Middle frontal gyrus (tissue), 1 donor: ENCODE data around the gene MEGF6.

ENCODE experiments used
- DNase-seq: peaks from one replicate; pipeline ENCODE4 v3.0.0-alpha.2; 2015; ENCODE audit warnings: low spot score; ENCODE audit errors: extremely low spot score

Gene MEGF6

DNA sequence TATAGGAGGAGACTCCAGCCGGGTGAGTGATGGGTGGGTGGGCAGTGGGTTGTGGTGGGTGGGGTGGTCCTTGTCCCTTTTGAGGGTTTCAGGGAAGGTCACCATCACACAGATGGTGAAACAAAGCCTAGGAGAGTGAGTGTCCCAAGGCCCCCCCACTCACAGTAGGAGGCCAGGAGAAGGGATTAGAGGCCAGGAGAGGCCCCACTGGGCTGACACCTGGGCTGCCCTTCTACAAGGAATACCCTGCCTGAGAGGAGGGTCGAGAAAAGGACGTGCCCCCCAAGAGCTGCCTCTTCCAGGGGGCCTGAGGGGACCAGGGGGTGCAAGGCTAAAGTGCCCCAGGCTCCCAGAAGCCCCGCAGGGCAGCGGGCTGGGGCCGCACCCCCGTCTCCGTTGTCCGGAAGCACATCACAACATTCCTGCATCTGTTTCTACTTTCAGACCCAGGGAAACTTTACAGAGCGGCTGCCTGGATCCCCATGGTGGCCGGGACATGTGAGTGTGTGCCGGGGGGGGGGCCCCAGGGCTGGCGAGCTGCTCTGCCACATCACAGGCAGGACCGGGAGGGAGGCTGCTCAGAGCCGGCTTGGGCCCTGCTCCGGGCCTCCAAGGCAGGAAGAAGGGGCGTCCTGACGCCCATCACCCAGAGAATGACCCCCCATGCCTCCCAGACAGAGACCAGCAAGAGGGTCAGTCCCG lies 88.6 kb downstream of the MEGF6 start:
- DNase-seq, result no peak

DNA sequence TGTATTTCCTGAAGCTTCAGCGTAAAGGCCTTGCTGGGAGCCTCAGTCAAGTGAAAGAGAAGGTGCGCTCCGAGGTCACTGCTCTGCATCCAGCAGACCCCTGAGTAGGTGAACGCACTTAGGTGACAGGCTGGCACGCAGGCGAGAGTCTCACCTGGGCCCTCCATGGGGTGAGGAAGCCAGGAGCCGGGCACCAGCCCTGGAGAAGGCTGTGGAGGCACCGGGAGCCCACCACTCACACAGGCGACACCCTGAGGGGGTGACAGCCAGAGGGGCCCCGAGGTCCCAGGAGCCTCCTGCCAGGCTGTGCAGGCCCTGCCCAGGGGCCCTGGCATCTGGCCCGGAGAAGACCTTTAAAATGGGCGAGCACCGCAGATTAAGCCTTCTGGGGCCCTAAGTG lies 89.2 kb downstream of the MEGF6 start:
- no peak for DNase-seq

DNA sequence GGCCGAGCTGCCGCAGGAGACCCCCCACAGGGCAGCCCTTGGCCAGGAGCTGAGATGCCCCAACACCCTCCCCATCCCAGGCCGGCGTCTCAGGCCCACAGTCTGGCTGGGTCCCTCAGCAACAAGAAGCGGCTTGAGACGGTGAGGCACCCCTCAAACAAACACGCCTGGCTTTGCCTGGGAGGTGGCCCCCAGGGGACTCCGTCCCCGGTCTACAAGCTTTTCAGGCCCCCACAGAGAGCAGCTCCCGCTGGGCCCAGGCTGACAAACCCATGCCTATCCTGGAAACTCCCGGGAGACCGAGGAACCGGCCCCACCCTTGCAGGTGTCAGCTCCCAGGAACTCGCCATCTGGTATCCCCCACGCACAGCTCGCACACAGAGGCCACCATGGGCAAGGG lies 89.9 kb downstream of the MEGF6 start:
- DNase-seq, result no peak

DNA sequence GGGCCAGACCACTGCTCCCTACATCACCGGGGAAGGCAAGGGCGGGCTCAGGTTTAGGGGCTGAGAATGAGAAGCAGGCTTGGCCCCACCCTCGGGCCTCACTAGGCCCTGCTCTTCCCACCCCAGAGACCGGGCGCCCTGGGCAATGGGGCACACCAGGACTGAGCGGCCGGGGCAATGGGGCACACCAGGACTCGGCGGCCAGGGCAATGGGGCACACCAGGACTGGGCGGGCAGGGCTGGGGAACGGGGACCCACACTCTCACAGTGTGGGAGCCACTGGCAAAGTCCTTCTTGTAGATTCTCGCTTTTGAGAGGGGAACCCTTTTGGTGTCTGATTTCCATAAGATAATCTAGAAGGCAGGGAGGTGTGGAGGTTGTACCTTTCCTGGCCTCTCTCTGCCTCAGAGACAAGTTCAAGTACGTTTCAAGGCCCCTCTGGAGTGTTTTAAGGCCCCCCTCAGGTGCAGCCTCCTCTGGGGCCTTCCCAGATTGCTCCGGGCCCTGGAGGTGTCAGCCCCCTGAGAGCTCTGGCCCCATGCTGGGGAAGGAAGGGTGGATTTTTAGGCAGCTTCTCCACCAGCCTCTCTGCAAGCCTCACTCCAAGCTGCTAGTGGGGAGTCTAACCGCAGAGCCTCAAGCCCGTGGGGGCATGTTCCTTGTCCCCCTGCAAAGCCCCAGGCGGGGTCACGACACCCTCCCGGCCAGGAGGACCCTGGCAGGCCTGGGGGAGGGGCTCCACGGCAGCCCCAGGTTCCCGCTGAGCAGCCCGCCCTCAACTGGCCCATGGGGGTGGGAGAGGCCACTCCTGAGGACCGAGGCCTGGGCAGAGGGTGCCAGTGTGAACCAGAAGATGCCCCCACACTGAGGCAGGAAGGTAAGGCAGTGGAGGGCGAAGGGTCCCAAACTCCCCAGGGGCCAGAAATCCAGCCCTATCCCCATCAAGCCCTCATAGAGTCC lies 90.6 kb downstream of the MEGF6 start:
- DNase-seq, result no peak

DNA sequence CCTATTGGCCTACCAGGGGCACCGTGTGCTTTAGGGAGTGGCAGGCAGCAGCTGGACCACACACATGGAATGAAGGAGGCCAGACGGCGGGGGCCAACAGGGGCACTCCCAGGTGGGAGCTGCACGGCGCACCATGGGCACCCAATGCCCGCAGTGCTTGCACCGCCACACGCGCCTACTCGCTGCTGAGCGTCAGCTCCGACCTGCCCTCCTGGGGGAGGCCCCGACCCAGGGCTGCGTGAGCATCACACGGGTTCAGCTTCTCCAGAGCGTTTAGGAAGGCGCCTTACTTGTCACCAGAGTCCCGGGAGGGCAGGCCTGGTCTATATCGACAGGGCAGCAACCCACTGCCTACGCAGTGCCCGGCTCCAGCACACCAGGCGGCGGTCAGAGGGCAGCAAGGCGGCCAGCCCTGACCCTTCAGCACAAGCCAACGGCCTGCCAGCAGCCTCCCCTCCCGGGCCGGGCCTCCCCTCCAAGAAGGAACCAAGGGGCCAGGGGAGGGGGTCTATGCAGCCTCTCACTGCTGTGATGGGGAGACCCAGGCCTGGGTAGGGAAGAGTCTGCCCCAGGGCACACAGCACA lies 91.9 kb downstream of the MEGF6 start:
- DNase-seq, result no peak

DNA sequence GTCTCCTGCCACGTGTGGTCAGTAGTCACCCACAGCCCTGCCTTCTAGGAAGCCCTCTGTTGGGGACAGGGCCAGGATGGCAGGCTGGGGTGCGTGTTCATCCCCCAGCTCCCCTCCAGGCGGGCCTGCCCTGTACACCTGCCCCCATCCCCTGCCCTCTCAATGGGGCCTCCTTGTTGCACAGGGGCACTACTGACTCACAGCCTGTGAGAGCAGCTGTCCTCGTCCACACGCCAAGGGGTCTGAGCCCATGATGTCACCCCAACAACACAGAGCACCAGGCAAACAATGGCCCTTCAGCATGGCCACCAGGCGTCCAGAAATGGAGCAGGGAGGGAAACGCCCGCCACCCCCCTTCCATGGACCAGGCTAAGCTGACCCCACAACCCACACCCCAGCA lies 92.6 kb downstream of the MEGF6 start:
- no peak for DNase-seq

DNA sequence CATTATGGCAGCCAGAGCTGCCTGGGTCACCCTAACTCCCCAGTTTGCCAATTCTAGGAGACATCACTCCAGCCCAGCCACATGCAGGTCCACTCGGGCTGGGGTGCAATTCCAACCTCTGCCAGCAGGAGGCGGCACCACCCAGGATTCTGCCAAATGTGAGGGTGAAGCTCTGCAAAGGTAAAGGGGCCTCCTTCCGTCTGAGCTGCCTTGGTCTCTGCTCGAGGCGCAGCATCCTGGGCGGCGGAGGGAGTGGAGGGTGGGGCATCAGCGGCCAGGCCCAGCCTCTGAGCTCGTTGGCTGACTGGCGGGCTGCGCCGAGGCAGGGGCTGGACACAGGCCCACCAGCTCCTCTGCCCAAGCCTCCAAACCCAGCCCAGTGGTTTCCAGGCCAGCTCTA lies 93.1 kb downstream of the MEGF6 start:
- no peak for DNase-seq

DNA sequence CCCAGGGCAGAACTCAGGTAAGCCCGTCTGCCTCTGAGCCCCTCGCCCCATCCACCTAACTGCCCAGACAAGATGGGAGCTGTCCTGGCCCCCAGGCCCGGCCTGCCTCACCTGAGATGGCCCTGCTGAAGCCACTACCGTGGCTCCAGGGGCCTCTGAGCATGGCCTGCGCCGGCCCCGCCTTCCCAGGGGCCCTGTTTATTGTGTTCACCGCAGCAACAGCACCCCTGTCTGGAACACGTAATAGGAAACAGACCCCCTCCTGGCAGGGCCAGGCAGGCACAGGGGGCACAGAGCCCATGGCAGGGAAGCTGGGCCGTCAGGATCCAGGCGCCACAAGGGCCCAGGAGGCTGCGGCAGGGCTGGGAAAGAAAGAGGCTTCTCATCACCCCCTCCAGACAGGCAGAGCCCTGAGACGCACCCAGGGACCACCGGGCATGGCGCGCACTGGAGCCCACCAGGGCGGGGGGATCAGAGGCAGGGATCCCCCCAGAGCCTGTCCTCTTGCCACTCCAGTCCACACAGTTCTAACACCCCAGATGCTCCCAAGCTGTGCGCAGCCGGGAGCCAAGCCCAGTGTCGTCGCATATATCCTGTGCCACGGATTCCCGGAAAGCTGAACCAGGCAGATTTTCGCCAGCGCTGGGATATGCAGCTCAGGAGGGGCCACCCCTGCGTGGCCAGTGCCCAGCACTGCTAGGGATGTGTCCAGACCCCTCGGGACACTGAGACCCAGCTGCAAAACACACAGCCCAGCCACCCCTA lies 94.2 kb downstream of the MEGF6 start:
- DNase-seq, result no peak

DNA sequence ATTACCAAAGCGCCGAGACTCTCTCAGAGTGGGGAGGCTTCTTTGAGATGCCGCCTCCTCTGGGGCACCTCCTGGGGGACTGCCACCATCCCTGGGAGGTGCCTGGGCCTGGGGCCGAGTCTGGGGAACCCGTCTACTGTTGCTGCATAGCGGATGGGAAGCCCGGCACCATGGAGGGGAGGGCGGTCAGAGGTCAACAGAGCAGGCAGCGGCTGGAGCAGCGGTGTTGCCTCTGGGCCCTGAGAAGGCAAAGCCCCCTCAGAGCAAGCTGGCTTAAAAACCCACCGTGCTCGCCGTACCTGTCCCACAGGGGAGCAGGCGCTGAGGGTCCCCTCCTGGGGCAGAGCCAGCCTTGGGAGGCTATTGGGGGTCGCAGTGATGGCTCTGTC lies 94.8 kb downstream of the MEGF6 start:
- no peak for DNase-seq

DNA sequence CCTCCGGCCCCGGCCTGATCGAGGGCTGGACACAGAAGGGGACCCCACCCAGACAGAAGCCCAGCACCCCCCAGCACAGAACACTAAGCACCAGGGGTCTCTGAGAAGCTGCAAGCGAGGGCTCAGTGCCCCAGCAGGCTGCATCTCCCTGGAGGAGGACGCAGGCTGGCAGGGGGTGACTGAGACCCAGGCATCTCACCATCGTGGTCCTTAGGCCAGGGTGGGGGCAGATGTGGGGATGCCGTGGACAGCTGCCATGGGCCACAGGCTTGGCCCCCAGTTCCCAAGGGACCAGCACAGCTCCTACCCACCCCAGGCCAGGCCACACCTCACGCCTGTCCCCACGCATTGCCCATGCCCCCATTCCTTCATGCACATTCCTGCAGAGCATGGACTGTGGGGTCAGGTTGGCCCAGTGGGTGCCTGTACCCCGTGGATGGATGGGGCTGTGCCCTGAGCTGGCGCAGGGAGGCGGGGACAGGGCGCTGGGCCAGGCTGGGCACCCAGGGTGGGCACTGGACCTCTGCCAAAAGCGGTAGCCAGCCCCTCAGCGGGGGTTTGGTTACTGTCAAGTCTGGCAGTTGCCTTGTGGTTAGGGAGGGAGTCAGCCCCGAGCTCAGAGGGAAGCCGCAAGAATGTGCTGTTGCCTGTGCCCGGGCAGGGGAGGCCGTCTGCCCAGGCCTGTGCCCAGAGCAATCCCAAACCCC lies 95.4 kb downstream of the MEGF6 start:
- no peak for DNase-seq

DNA sequence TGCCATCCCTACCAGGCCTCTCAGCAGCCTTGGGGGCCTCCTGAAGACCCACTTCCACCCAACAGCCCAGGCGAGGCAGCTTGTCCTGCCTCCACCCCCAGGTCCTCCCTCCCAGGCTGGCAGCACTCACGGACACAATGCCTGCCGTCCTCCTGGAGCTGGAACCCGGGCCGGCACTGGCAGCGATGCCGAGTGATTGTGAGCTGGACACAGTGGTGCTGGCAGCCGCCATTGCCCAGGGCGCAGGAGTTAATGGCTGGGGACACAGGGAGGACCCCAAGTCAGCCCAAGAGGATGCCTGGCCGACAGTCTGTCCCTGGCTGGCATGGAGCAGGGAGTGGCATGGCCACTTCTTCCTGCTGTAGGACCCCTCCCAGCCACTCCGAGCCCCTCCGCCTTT lies 96.0 kb downstream of the MEGF6 start:
- DNase-seq, result no peak

DNA sequence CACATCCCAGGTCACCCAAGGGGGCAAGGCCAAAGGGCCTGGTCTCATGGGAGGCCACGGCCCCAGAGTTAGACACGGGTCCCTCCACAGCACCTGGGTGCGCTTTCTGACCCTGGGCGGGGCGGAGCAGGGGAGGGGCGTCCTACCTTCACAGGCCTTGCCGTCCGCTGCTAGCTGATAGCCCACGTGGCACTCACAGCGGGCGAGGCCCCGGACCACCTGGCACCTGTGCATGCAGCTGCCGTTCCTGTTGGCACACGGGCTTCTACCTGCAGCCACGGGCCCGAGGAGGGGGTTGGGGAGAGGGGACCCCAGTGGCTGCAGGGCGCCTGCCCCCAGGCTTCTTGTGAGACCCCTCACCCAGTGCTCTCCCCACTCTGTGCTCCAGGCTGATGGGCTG lies 96.9 kb downstream of the MEGF6 start:
- no peak for DNase-seq

DNA sequence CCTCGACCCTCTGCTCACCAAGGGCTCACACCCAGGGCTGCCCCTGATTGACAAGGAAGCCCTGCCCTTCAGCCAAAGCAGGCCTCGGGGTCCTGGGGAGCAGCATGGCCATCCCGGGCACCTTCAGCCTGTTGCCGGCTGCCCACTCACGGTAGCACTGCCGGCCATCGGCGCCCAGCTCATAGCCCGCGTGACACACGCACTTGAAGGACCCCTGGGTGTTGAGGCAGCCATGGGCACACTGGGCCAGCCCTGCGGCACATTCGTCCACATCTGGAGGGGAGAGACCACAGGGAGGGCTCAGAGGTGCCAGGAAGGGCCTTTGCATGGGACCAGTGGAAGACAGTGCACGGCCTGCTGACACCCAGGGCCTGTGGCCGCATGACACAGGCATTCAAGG lies 99.5 kb downstream of the MEGF6 start:
- DNase-seq, result no peak

DNA sequence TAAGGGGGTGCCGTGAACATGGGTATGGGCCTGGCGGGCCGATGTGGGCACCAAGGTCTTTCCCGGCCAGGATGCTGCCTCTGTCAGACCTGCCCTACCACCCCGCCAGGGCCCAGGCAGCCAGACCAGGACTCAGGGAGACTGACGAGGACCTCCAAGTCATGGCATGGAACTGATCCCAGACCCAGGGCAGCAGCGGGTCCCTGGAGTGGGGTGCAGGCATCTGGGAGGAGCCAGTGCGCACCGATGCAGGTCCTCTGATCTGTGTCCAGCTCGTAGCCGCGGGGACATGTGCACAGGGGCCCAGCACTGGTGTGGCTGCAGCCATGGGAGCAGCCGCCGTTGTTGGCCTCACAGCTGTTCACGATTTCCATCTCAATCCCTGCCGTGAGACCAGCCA lies 100.0 kb downstream of the MEGF6 start:
- DNase-seq, result no peak

DNA sequence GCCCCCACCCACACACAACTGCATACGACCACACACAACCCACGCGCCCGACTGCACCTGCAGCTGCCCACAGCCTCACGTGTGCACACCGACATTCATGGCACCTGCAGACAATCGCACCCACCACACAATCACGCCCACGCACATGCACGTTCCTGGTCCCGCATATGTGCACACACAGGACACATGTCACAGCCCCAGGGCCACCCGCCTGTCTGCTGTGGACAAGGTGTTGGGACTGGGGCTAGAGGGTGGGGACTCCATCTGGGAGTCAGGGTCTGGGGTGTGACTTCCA lies 100.4 kb downstream of the MEGF6 start:
- DNase-seq, result no peak

DNA sequence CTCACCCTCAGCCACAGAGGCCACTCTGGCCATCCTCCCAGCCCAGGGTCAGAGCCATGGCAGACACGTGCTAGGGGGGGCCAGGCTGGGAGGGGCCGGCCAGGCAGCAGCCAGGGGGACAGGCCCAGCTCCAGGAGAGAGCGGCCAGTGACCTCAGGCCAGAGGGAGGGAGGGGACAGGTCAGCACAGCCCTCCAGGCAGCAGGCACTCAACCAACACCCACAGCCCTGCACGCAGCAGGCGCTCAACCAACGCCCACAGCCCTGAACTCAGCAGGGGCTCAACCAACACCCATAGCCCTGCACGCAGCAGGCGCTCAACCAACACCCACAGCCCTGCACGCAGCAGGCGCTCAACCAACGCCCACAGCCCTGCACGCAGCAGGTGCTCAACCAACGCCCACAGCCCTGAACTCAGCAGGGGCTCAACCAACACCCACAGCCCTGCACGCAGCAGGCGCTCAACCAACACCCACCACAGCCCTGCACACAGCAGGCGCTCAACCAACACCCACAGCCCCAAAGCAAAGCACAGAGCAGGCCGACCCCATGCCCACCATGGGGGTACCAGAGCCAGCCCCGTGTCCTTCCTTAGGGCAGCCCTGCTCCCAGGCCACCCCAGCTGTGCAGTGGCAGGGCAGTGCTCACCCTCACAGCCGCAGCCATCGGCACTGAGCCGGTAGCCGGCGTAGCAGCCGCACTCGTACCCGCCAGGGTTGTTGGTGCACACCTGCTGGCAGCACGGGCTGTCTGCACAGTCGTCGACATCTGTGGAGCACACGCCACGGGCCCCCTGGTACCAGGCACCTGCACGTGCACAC lies 101.0 kb downstream of the MEGF6 start:
- DNase-seq, result no peak

DNA sequence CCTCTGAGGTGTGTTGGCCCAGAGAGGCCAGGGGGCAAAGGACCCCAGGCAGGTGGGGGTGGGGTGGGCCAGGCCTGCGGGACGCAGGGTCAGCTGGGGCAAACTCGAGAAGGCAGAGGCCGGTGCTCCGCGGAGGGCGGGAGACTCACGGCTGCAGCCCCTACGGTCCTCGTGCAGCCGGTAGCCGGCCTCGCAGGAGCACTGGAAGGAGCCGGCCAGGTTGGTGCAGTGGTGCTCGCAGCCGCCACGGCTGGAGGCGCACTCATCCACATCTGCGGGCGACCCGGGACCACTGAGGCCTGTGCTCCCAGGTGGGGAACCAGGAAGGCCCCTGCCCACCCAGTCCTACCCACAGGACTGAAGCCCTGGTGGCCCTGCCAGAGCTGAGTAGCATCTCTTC lies 101.6 kb downstream of the MEGF6 start:
- no peak for DNase-seq

DNA sequence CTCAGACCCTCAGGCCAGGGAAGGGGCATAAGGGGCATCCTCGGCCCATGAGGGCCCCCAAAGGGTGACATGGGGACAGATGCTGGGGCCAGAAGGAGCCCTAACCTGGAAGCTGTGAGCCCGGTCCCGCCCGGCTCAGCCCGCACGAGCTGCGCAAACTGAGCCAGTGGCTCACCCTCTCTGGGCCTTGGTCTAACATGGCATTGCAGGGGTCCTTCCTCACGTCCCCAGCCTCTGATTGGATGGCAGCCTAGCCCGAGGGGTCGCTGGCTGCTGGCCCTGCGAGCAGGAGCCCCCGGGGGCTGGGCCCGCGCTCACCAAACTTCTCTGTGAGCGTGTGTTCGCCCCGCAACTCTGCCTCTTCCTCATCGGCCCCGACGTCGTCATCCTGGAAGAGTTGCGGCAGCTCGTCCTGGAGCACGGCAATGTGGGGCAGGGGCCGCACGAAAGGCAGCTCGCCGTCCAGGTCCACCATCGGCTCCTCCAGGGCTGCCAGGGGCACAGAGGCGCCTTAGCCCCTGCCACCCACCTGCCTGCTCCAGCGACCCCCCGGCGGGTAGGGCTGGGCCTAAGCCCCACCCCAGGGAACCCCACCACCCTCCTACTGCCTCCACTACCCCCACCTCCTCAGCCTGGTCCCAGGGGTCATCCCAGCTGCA lies 102.4 kb downstream of the MEGF6 start:
- no peak for DNase-seq

DNA sequence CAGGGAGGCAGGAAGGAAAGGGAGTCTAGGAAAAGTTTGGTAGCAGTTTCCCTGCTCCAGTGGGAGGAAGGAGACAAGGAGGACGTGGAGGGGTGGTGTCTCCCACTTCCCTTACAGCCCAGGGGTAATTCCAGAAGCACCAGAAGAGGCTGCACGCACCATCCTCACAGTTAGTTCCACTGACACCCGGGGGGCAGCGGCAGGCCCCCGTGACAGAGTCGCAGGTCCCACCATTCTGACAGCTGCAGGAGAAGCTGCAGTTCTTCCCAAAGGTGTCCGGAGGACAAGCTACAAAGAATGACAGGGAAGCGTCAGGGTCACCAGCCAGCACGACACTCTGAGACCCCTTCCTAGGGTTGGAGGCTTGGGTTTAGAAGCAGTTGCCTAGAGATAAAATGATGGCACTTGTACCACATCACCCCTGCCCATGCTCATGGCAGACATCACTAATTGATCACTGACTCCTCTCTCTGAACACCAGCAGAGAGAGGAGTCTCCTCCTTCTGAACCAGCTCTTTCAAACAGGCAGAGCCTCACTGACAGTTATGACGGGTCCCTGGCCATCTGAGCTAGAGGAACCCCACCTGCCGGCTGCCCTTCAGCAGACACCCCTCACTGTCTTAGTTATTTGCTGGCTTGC lies 103.6 kb downstream of the MEGF6 start:
- DNase-seq, result no peak
